Lower lobe of right lung (tissue), 2 donors: ENCODE data around the gene DRC7. TPM values are rescaled to one million over a fixed set of nuclear protein-coding genes. Genes with fewer than 3 reads are reported as not detected.

ENCODE experiments used
- ATAC-seq, 2 donors: fragments of 200-7000 bp; cut with Tn5 transposase; one replicate each; pipeline ENCODE4 v1.9.1; 2020 to 2022; ENCODE audit warnings: mild to moderate bottlenecking in 2 of 2, moderate library complexity in 2 of 2
- DNase-seq: peaks from one replicate; pipeline ENCODE4 v3.0.0-alpha.2; 2020
- H3K27ac ChIP-seq: fragments of 200-600 bp; one replicate; pipeline ENCODE4 v1.8.0; 2022
- H3K27me3 ChIP-seq: fragments of 200-600 bp; one replicate; pipeline ENCODE4 v1.8.0; 2022; ENCODE audit warnings: low read depth
- H3K36me3 ChIP-seq: fragments of 200-600 bp; one replicate; pipeline ENCODE4 v1.8.0; 2022; ENCODE audit warnings: mild to moderate bottlenecking
- H3K4me1 ChIP-seq: fragments of 200-600 bp; one replicate; pipeline ENCODE4 v1.8.0; 2022
- H3K4me3 ChIP-seq: fragments of 200-600 bp; one replicate; pipeline ENCODE4 v1.8.0; 2022; ENCODE audit warnings: mild to moderate bottlenecking
- H3K9me3 ChIP-seq: fragments of 200-600 bp; one replicate; pipeline ENCODE4 v1.8.0; 2022
- intact Hi-C: fragments of 100-400 bp; cut with DNase I; formaldehyde crosslinking; loops from one replicate; pipeline ENCODE4 v1.11.0; 2022
- total RNA-seq: library from RNA; stranded (reverse); fragmentation: NEBNext Ultra II Directional; extraction: Animal tissue kit (Norgen Biotek cat#: 25700); gene quantifications from one replicate; pipeline ENCODE4 v1.2.1, GENCODE V29; 2021
- TF ChIP-seq, protein P1 (sequence below): fragments of 200-600 bp; IDR thresholded peaks from one replicate; pipeline ENCODE4 v1.8.0; 2022; ENCODE audit warnings: antibody characterized with exemption, mild to moderate bottlenecking
- donor health status: DM: no; HTN: yes; CAD: no; lungs with severe emphysema.

Gene DRC7
- total RNA-seq, 1 donor from 2014 or later: 4.3 TPM

DNA sequence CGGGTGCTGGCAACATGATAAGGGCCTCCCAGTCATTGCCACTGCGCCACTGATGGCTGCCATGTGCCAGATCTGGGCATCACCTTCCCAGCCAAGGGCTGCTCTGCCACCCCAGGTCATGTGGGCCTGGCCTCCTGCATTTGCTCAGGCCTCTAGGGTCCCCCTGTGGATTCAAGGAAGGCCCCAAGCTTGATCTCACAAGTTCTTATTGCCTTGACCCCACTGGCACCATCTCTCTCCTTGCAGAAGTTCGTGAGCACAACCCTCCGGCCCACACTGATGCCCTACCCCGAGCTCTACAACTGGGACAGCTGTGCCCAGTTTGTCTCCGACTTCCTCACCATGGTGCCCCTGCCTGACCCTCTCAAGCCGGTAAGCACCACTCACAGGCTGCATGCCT, 5.3 kb downstream of the DRC7 start:
- H3K4me1 ChIP-seq: no peaks in the 10 kb centered on the region
- DNase-seq: no peak
- H3K27ac ChIP-seq: no peak overlapping the region
- H3K9me3 ChIP-seq: no peaks in the 10 kb centered on the region
- TF ChIP-seq, protein P1, sequence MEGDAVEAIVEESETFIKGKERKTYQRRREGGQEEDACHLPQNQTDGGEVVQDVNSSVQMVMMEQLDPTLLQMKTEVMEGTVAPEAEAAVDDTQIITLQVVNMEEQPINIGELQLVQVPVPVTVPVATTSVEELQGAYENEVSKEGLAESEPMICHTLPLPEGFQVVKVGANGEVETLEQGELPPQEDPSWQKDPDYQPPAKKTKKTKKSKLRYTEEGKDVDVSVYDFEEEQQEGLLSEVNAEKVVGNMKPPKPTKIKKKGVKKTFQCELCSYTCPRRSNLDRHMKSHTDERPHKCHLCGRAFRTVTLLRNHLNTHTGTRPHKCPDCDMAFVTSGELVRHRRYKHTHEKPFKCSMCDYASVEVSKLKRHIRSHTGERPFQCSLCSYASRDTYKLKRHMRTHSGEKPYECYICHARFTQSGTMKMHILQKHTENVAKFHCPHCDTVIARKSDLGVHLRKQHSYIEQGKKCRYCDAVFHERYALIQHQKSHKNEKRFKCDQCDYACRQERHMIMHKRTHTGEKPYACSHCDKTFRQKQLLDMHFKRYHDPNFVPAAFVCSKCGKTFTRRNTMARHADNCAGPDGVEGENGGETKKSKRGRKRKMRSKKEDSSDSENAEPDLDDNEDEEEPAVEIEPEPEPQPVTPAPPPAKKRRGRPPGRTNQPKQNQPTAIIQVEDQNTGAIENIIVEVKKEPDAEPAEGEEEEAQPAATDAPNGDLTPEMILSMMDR: no peak
- no peak for ATAC-seq
- intact Hi-C loops: no loop called here
- no peak overlapping the region for H3K4me3 ChIP-seq
- H3K36me3 ChIP-seq: no peaks in the 10 kb centered on the region
- no peaks in the 10 kb centered on the region for H3K27me3 ChIP-seq

DNA sequence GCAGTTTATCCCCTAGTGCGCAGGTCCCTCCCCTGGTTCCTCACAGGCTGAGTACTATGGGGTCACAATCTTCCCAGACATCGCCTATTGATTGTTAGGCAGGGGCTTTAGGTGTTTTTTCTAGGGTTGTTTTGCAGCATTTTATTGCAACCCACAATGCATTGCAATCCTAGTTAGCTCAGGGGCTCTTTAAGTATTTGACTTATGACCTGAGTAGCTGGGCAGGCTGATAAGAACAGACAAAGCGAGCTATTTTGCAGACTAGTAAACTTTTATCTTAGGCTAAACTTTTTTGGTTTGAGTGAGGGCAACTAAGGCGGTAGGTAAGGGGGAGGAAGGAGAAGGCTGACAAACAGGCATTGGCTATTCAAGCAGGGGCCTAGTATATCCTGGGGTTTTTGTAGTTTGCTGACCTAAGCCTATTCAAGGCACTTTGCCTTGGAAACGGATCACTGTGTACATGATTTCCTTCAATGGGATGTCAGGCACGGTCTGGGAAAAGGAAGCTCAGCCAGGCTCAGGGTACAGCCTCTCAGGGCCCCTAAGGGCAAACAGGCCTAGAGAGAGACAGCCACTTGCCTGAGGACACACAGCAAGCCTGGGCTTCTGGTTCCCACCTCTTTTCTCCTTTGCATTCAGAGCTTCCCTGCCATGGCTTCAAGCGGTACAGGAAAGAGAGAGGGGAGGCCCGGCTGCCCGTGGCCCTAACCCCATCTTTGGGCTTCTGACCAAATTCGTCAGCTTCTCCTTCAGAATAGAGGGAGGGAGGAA, 6.4 kb downstream of the DRC7 start:
- DNase-seq (no peak), ATAC-seq (no peak)

DNA sequence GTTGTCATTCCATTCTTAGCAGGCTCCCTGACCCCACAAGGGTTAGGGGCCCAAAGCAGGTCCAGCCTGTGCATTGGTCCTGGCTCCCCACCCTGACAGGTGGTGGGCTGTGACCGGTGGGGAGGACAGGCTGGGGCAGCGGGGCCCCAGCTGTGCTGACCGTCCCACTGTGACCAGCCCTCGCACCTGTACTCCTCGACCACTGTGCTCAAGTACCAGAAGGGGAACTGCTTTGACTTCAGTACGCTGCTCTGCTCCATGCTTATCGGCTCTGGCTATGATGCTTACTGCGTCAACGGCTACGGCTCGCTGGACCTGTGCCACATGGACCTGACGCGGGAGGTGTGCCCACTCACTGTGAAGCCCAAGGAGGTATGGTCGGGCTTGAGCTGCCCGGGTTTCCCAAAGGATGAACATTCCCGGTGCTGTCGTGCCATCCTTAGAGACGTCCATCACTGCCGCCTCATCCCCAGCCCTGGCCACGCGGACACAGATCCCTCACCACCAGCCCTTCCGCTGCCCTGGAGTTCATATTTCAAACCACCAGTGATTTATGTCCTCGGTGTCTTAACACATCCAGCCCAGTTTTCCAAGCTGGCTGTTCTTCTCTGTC, 7.3 kb downstream of the DRC7 start:
- Histone ChIP-seq H3K27ac (no peak overlapping the region), H3K27me3 (no peaks in the 10 kb centered on the region), H3K9me3 (no peaks in the 10 kb centered on the region), H3K4me1 (no peaks in the 10 kb centered on the region), H3K36me3 (no peaks in the 10 kb centered on the region), H3K4me3 (no peak overlapping the region)
- no peak for ATAC-seq
- TF ChIP-seq, protein P1: no peak
- no peak for DNase-seq
- intact Hi-C loops: no loop called here

More for the DNA sequence above, 6.4 kb downstream of the DRC7 start:
- intact Hi-C loops: no loop called here
- TF ChIP-seq, protein P1: no peak
- H3K27me3 ChIP-seq: no peaks in the 10 kb centered on the region
- H3K27ac ChIP-seq: no peak overlapping the region
- no peak overlapping the region for H3K4me3 ChIP-seq
- H3K9me3 ChIP-seq: no peaks in the 10 kb centered on the region
- no peaks in the 10 kb centered on the region for H3K4me1 ChIP-seq
- no peaks in the 10 kb centered on the region for H3K36me3 ChIP-seq

DNA sequence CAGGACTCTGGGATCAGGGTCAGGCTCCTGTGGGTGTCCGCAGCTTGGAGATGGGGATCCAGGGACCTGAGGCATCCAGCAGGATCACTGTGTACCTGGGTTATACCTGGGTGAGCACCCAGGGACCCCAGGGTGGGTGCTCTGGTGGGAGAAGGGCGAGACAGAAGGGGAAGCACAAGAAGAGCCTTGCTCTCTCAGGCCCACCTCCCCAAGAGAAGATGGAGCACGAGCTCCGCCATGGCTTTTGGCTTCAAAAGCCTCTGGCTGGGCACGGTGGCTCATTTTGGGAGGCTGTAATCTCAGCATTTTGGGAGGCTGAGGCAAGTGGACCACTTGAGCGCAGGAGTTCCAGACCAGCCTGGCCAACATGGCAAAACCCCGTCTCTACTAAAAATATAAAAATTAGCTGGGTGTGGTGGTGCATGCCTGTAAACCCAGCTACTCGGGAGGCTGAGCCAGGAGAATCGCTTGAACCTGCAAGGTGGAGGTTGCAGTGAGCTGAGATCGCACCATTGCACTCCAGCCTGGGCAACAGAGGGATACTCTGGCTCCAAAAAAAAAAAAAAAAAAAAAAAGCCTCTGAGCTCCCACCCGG, 8.9 kb downstream of the DRC7 start:
- Histone ChIP-seq H3K9me3 (no peaks in the 10 kb centered on the region), H3K36me3 (no peaks in the 10 kb centered on the region), H3K4me3 (no peak overlapping the region), H3K27ac (no peak overlapping the region), H3K27me3 (no peaks in the 10 kb centered on the region), H3K4me1 (no peaks in the 10 kb centered on the region)
- DNase-seq (no peak), ATAC-seq (no peak)
- TF ChIP-seq, protein P1: no peak
- intact Hi-C loops: no loop called here

DNA sequence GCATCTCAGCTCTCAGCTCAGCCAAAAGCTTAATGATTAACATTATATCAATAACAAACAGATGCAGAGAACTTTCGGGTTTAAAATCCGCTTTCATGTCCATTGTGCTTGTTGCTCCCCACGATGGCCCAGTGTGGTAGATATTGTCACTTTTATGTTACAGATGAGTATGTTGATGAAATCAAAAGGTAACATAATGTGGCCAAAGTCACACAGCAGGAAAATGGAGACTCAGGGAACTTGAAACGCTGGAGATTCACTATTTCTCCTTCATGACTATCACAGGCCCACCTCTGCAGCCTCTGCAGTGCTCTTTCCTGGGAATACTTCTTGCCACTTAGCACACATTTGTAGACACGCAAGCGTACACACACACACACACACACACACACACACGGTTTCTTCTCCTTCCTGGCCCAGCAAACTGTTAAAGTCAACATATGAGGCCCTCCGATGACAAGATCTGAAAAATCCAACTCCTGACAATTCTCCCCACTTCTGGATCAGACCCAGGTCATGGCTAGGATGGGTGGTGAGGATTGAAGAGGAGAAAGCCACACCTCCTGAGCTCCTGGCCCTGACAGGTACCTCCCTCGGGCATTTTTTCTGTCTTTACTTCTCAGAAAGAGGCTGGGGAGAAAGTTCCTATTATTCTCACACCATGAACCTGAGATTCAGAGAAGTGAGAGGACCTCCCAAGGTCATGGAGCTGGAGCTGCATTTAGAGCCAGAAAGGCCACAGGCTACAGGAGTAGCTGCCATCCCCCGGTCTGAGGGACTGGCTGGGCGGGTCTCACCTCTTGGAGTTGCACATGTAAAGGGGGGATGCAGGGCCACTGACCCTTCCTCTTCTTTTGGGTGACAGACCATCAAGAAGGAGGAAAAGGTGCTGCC, 9.7 kb downstream of the DRC7 start:
- ATAC-seq: no peak

More for the DNA sequence above, 9.7 kb downstream of the DRC7 start:
- H3K9me3 ChIP-seq: no peaks in the 10 kb centered on the region
- no peaks in the 10 kb centered on the region for H3K27me3 ChIP-seq
- no peaks in the 10 kb centered on the region for H3K4me1 ChIP-seq
- DNase-seq: no peak
- H3K27ac ChIP-seq: no peak overlapping the region
- H3K4me3 ChIP-seq: no peak overlapping the region
- intact Hi-C loops: no loop called here
- TF ChIP-seq, protein P1: no peak
- H3K36me3 ChIP-seq: no peaks in the 10 kb centered on the region
